MM.1S (cell line): ENCODE measurements around the gene STRIT1.

Experiments used
- DNase-seq: peaks from one replicate; pipeline ENCODE4 v3.0.0-alpha.2; 2015
- H2AFZ ChIP-seq: fragments of 300-600 bp; sonication (generic); 2 replicates; pipeline ENCODE4 v1.6.0; 2016; ENCODE audit warnings: antibody characterized with exemption, low read length
- H3F3A ChIP-seq: fragments of 300-600 bp; sonication (generic); 2 replicates; pipeline ENCODE4 v1.6.1; 2016; ENCODE audit warnings: mild to moderate bottlenecking, antibody characterized with exemption, low read length, moderate library complexity, mixed read lengths; ENCODE audit not compliant: insufficient read depth
- H3K27ac ChIP-seq: fragments of 300-600 bp; sonication (generic); 2 replicates; pipeline ENCODE4 v1.5.1; 2016; ENCODE audit warnings: mild to moderate bottlenecking, low read length
- H3K27me3 ChIP-seq: fragments of 300-600 bp; sonication (generic); replicated peaks from 2 replicates; pipeline ENCODE4 v1.6.0; 2016; ENCODE audit warnings: low read length; ENCODE audit not compliant: insufficient read depth
- H3K36me3 ChIP-seq: fragments of 300-600 bp; sonication (generic); replicated peaks from 2 replicates; pipeline ENCODE4 v1.6.1; 2016; ENCODE audit warnings: mild to moderate bottlenecking, low read length, mixed read lengths; ENCODE audit not compliant: insufficient read depth
- H3K4me1 ChIP-seq: fragments of 300-600 bp; sonication (generic); 2 replicates; pipeline ENCODE4 v1.6.1; 2016; ENCODE audit warnings: low read length, mixed read lengths
- H3K4me2 ChIP-seq: fragments of 300-600 bp; sonication (generic); 2 replicates; pipeline ENCODE4 v1.6.0; 2016; ENCODE audit warnings: low read depth, low read length
- H3K4me3 ChIP-seq: fragments of 300-600 bp; sonication (generic); 2 replicates; pipeline ENCODE4 v1.5.1; 2016; ENCODE audit warnings: low read length, mixed read lengths
- H3K79me2 ChIP-seq: fragments of 300-600 bp; sonication (generic); 2 replicates; pipeline ENCODE4 v1.6.1; 2016; ENCODE audit warnings: mixed run types, low read length, mixed read lengths
- H3K9ac ChIP-seq: fragments of 300-600 bp; sonication (generic); 2 replicates; pipeline ENCODE4 v1.6.1; 2016; ENCODE audit warnings: low read length, mixed read lengths
- H3K9me2 ChIP-seq: fragments of 300-600 bp; sonication (generic); replicated peaks from 2 replicates; pipeline ENCODE4 v1.6.1; 2016; ENCODE audit warnings: mild to moderate bottlenecking, low read length, mixed read lengths; ENCODE audit not compliant: insufficient read depth
- H3K9me3 ChIP-seq: fragments of 300-600 bp; sonication (generic); replicated peaks from 2 replicates; pipeline ENCODE4 v1.6.1; 2016; ENCODE audit warnings: mild to moderate bottlenecking, low read length, mixed read lengths; ENCODE audit not compliant: insufficient read depth
- H4K20me1 ChIP-seq: fragments of 300-600 bp; sonication (generic); 2 replicates; pipeline ENCODE4 v1.6.1; 2016; ENCODE audit warnings: mild to moderate bottlenecking, low read length, moderate library complexity, mixed read lengths; ENCODE audit not compliant: insufficient read depth
- EZH2 ChIP-seq: fragments of 300-600 bp; sonication (generic); optimal IDR thresholded peaks from 2 replicates; pipeline ENCODE3; 2017; ENCODE audit warnings: low read depth, mild to moderate bottlenecking, antibody characterized with exemption, low read length, mixed read lengths
- EZH2phosphoT487 ChIP-seq: fragments of 300-600 bp; sonication (generic); IDR thresholded peaks from 2 replicates; pipeline ENCODE4 v1.6.1; 2018; ENCODE audit warnings: antibody characterized with exemption, low read length
- TF ChIP-seq, protein P1 (sequence below): fragments of 300-600 bp; sonication (generic); IDR thresholded peaks from 2 replicates; pipeline ENCODE4 v1.5.1; 2016; ENCODE audit warnings: antibody characterized with exemption, low read length, mixed read lengths

STRIT1 gene

GRCh38 chr3:155335724-155336354 is 42.4 kb upstream of the STRIT1 start:
- Histone ChIP-seq H4K20me1 (no peaks in the 10 kb centered on the region), H3K36me3 (no peaks in the 10 kb centered on the region), H3F3A (peaks cover 6% of the 10 kb centered on the region), H3K9me2 (no peaks in the 10 kb centered on the region), H3K4me3 (peak overlapping the region; percentile 3; the same call in 1 of the 2 replicates), H2AFZ (peak overlapping the region; percentile 14), H3K9me3 (no peaks in the 10 kb centered on the region), H3K4me1 (peaks cover 24% of the 10 kb centered on the region), H3K4me2 (peak overlapping the region; percentile 51), H3K9ac (no peak overlapping the region), H3K79me2 (no peaks in the 10 kb centered on the region), H3K27ac (peak overlapping the region; percentile 36; the same call in 1 of the 2 replicates), H3K27me3 (no peaks in the 10 kb centered on the region)
- TF ChIP-seq, protein P1, sequence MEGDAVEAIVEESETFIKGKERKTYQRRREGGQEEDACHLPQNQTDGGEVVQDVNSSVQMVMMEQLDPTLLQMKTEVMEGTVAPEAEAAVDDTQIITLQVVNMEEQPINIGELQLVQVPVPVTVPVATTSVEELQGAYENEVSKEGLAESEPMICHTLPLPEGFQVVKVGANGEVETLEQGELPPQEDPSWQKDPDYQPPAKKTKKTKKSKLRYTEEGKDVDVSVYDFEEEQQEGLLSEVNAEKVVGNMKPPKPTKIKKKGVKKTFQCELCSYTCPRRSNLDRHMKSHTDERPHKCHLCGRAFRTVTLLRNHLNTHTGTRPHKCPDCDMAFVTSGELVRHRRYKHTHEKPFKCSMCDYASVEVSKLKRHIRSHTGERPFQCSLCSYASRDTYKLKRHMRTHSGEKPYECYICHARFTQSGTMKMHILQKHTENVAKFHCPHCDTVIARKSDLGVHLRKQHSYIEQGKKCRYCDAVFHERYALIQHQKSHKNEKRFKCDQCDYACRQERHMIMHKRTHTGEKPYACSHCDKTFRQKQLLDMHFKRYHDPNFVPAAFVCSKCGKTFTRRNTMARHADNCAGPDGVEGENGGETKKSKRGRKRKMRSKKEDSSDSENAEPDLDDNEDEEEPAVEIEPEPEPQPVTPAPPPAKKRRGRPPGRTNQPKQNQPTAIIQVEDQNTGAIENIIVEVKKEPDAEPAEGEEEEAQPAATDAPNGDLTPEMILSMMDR, result no peak
- TF ChIP-seq EZH2phosphoT487 (no peak), EZH2 (no peak)
- no peak for DNase-seq

- Histone ChIP-seq H3K79me2 (no peaks in the 10 kb centered on the region), H3K9ac (no peak overlapping the region), H4K20me1 (no peaks in the 10 kb centered on the region), H3K4me3 (peak overlapping the region; percentile 3; the same call in 1 of the 2 replicates), H3K9me2 (no peaks in the 10 kb centered on the region), H3K4me1 (peaks cover 24% of the 10 kb centered on the region), H3K9me3 (no peaks in the 10 kb centered on the region), H3K36me3 (no peaks in the 10 kb centered on the region), H2AFZ (peak overlapping the region; percentile 14), H3F3A (peaks cover 6% of the 10 kb centered on the region), H3K27ac (peak overlapping the region; percentile 36), H3K27me3 (no peaks in the 10 kb centered on the region), H3K4me2 (peak overlapping the region; percentile 51)
- DNase-seq, result peak; percentile 95
- TF ChIP-seq, protein P1, result no peak
- no peak for TF ChIP-seq EZH2
- TF ChIP-seq EZH2phosphoT487, result no peak
Observed at GRCh38 chr3:155334914-155335723, 41.6 kb upstream of the STRIT1 start.

GRCh38 chr3:155334215-155334913 is 40.9 kb upstream of the STRIT1 start:
- no peaks in the 10 kb centered on the region for H3K36me3 ChIP-seq
- H3K4me2 ChIP-seq, result peak overlapping the region; percentile 51; the same call in 1 of the 2 replicates

More at GRCh38 chr3:155334215-155334913, 40.9 kb upstream of the STRIT1 start:
- Histone ChIP-seq H3K9me2 (no peaks in the 10 kb centered on the region), H3K27me3 (no peaks in the 10 kb centered on the region), H3K4me1 (peaks cover 24% of the 10 kb centered on the region), H3K27ac (peak overlapping the region; percentile 36; the same call in 1 of the 2 replicates), H4K20me1 (no peaks in the 10 kb centered on the region), H3K9me3 (no peaks in the 10 kb centered on the region), H3K9ac (no peak overlapping the region), H2AFZ (peak overlapping the region; percentile 1; the same call in 1 of the 2 replicates), H3K4me3 (no peak overlapping the region), H3K79me2 (no peaks in the 10 kb centered on the region), H3F3A (peaks cover 6% of the 10 kb centered on the region)
- DNase-seq, result no peak
- no peak for TF ChIP-seq EZH2phosphoT487
- TF ChIP-seq, protein P1, result no peak
